Measurements from ENCODE around the gene USP28.

USP28 gene

GRCh38 chr11:113847111-113847510, 28.3 kb downstream of the USP28 start:
- peak overlapping the region; percentile 66; the same call in 1 of the 2 replicates for H3K4me2 ChIP-seq (ENCODE audit: low read depth, low read length)
- peaks cover 4% of the 10 kb centered on the region; the same call in 1 of the 2 replicates for H3F3A ChIP-seq (ENCODE audit: insufficient read depth, low read length)
- no peaks in the 10 kb centered on the region for H3K27me3 ChIP-seq (replicated peaks; ENCODE audit: insufficient read depth, low read length)
- no peak overlapping the region for H2AFZ ChIP-seq (ENCODE audit: low read length)
- peak overlapping the region; percentile 63; the same call in 1 of the 2 replicates for H3K27ac ChIP-seq (ENCODE audit: low read length)
- H4K20me1 ChIP-seq (ENCODE audit: insufficient read depth, low read length), result no peaks in the 10 kb centered on the region
- DNase-seq, result no peak
- no peaks in the 10 kb centered on the region for H3K9me3 ChIP-seq (replicated peaks; ENCODE audit: insufficient read depth, low read length)
- H3K79me2 ChIP-seq (ENCODE audit: low read length), result peaks cover 17% of the 10 kb centered on the region
- H3K9me2 ChIP-seq (replicated peaks; ENCODE audit: insufficient read depth, low read length), result no peaks in the 10 kb centered on the region
- H3K4me1 ChIP-seq (ENCODE audit: low read length), result peaks cover 17% of the 10 kb centered on the region
- no peak overlapping the region for H3K9ac ChIP-seq (ENCODE audit: low read length)
- H3K36me3 ChIP-seq (replicated peaks; ENCODE audit: insufficient read depth, low read length), result no peaks in the 10 kb centered on the region
- no peak overlapping the region for H3K4me3 ChIP-seq (ENCODE audit: low read length)
- TF ChIP-seq CTCF (IDR thresholded peaks at IDR 0.05; ENCODE audit: low read length) (no peak), EZH2 (optimal IDR thresholded peaks at IDR 0.05; ENCODE audit: low read depth, low read length) (no peak), EZH2phosphoT487 (IDR thresholded peaks at IDR 0.05; ENCODE audit: low read length) (no peak)

GRCh38 chr11:113841691-113842090, 33.7 kb downstream of the USP28 start:
- DNase-seq, result no peak
- Histone ChIP-seq H3K4me2 (ENCODE audit: low read depth, low read length) (peak overlapping the region; percentile 48), H3K4me3 (ENCODE audit: low read length) (peak overlapping the region; percentile 23), H3F3A (ENCODE audit: insufficient read depth, low read length) (no peaks in the 10 kb centered on the region), H3K36me3 (replicated peaks; ENCODE audit: insufficient read depth, low read length) (no peaks in the 10 kb centered on the region; the same call in 1 of the 2 replicates), H3K4me1 (ENCODE audit: low read length) (0 out of 2 replicates have a peak, but pooled peaks cover 5% of the 10 kb centered on the region), H3K27ac (ENCODE audit: low read length) (peak overlapping the region; percentile 20; the same call in 1 of the 2 replicates), H3K9me2 (replicated peaks; ENCODE audit: insufficient read depth, low read length) (no peaks in the 10 kb centered on the region), H2AFZ (ENCODE audit: low read length) (no peak overlapping the region), H4K20me1 (ENCODE audit: insufficient read depth, low read length) (no peaks in the 10 kb centered on the region), H3K79me2 (ENCODE audit: low read length) (peaks cover 18% of the 10 kb centered on the region), H3K9ac (ENCODE audit: low read length) (no peak overlapping the region), H3K9me3 (replicated peaks; ENCODE audit: insufficient read depth, low read length) (no peaks in the 10 kb centered on the region), H3K27me3 (replicated peaks; ENCODE audit: insufficient read depth, low read length) (no peaks in the 10 kb centered on the region)
- TF ChIP-seq EZH2phosphoT487 (IDR thresholded peaks at IDR 0.05; ENCODE audit: low read length) (no peak), CTCF (IDR thresholded peaks at IDR 0.05; ENCODE audit: low read length) (no peak), EZH2 (optimal IDR thresholded peaks at IDR 0.05; ENCODE audit: low read depth, low read length) (no peak)

GRCh38 chr11:113840932-113841664, 34.3 kb downstream of the USP28 start:
- H3F3A ChIP-seq (ENCODE audit: insufficient read depth, low read length), result no peaks in the 10 kb centered on the region
- H3K79me2 ChIP-seq (ENCODE audit: low read length), result peaks cover 15% of the 10 kb centered on the region
- no peaks in the 10 kb centered on the region for H3K9me3 ChIP-seq (replicated peaks; ENCODE audit: insufficient read depth, low read length)
- TF ChIP-seq EZH2phosphoT487 (IDR thresholded peaks at IDR 0.05; ENCODE audit: low read length), result no peak
- TF ChIP-seq EZH2 (optimal IDR thresholded peaks at IDR 0.05; ENCODE audit: low read depth, low read length), result no peak
- no peak for TF ChIP-seq CTCF (IDR thresholded peaks at IDR 0.05; ENCODE audit: low read length)
- no peaks in the 10 kb centered on the region for H3K27me3 ChIP-seq (replicated peaks; ENCODE audit: insufficient read depth, low read length)
- no peaks in the 10 kb centered on the region for H4K20me1 ChIP-seq (ENCODE audit: insufficient read depth, low read length)
- H3K4me1 ChIP-seq (ENCODE audit: low read length), result 0 out of 2 replicates have a peak, but pooled peaks cover 5% of the 10 kb centered on the region
- H3K4me3 ChIP-seq (ENCODE audit: low read length), result peak overlapping the region; percentile 23
- DNase-seq, result peak; percentile 59
- peak overlapping the region; percentile 20; the same call in 1 of the 2 replicates for H3K27ac ChIP-seq (ENCODE audit: low read length)
- no peaks in the 10 kb centered on the region; the same call in 1 of the 2 replicates for H3K36me3 ChIP-seq (replicated peaks; ENCODE audit: insufficient read depth, low read length)
- H2AFZ ChIP-seq (ENCODE audit: low read length), result no peak overlapping the region
- peak overlapping the region; percentile 48 for H3K4me2 ChIP-seq (ENCODE audit: low read depth, low read length)
- no peaks in the 10 kb centered on the region for H3K9me2 ChIP-seq (replicated peaks; ENCODE audit: insufficient read depth, low read length)
- H3K9ac ChIP-seq (ENCODE audit: low read length), result no peak overlapping the region
